Jurkat, Clone E6-1 (cell line): ENCODE results near the gene SPECC1L.
"Not testable (repeated sequence)": the region's sequence is repeated elsewhere in the genome, so short reads cannot be mapped to it uniquely, and the experiment has no call there.

Experiments used
- DNase-seq: peaks from one replicate; pipeline ENCODE4 v3.0.0-alpha.2; 2011; ENCODE audit warnings: low read depth, low spot score
- H3K4me3 ChIP-seq: 2 replicates; pipeline ENCODE4 v1.5.1; 2011; ENCODE audit warnings: mild to moderate bottlenecking, low read length, control low read depth, moderate library complexity

The SPECC1L gene

GRCh38 chr22:24273031-24273430, 2.4 kb downstream of the SPECC1L start:
- not testable (repeated sequence) for H3K4me3 ChIP-seq, DNase-seq

GRCh38 chr22:24273906-24274305, 3.3 kb downstream of the SPECC1L start:
- not testable (repeated sequence) for H3K4me3 ChIP-seq

GRCh38 chr22:24274696-24275405, 4.2 kb downstream of the SPECC1L start:
- DNase-seq, H3K4me3 ChIP-seq: not testable (repeated sequence)

More at GRCh38 chr22:24273906-24274305, 3.3 kb downstream of the SPECC1L start:
- DNase-seq: not testable (repeated sequence)

GRCh38 chr22:24280363-24280762, 9.7 kb downstream of the SPECC1L start:
- H3K4me3 ChIP-seq, DNase-seq: not testable (repeated sequence)

- no peak overlapping the region for H3K4me3 ChIP-seq
- DNase-seq: no peak
Observed at GRCh38 chr22:24282401-24282800, 11.8 kb downstream of the SPECC1L start.

GRCh38 chr22:24284747-24285203, 14.1 kb downstream of the SPECC1L start:
- peak; percentile 54 for DNase-seq
- H3K4me3 ChIP-seq: no peak overlapping the region

- H3K4me3 ChIP-seq: no peak overlapping the region
- DNase-seq: peak; percentile 57
Observed at GRCh38 chr22:24285245-24285644, 14.6 kb downstream of the SPECC1L start.

- DNase-seq, H3K4me3 ChIP-seq: not testable (repeated sequence)
Observed at GRCh38 chr22:24287212-24287611, 16.6 kb downstream of the SPECC1L start.

GRCh38 chr22:24287801-24288200, 17.2 kb downstream of the SPECC1L start:
- not testable (repeated sequence) for DNase-seq, H3K4me3 ChIP-seq

- H3K4me3 ChIP-seq: no peak overlapping the region
- no peak for DNase-seq
Observed at GRCh38 chr22:24289114-24289513, 18.5 kb downstream of the SPECC1L start.

GRCh38 chr22:24289741-24290163, 19.1 kb downstream of the SPECC1L start:
- no peak overlapping the region for H3K4me3 ChIP-seq
- no peak for DNase-seq

- no peak for DNase-seq
- H3K4me3 ChIP-seq: no peak overlapping the region
Observed at GRCh38 chr22:24290459-24290858, 19.8 kb downstream of the SPECC1L start.

GRCh38 chr22:24291515-24292201, 21.0 kb downstream of the SPECC1L start:
- no peak overlapping the region for H3K4me3 ChIP-seq
- DNase-seq: no peak

GRCh38 chr22:24292202-24292830, 21.7 kb downstream of the SPECC1L start:
- not testable (repeated sequence) for DNase-seq, H3K4me3 ChIP-seq

- not testable (repeated sequence) for DNase-seq, H3K4me3 ChIP-seq
Observed at GRCh38 chr22:24294913-24295312, 24.3 kb downstream of the SPECC1L start.

- H3K4me3 ChIP-seq, DNase-seq: not testable (repeated sequence)
Observed at GRCh38 chr22:24298497-24299155, 28.0 kb downstream of the SPECC1L start.

GRCh38 chr22:24300522-24300921, 29.9 kb downstream of the SPECC1L start:
- DNase-seq, H3K4me3 ChIP-seq: not testable (repeated sequence)

GRCh38 chr22:24302591-24302990, 32.0 kb downstream of the SPECC1L start:
- no peak for DNase-seq
- H3K4me3 ChIP-seq: no peak overlapping the region

- H3K4me3 ChIP-seq: no peak overlapping the region
- no peak for DNase-seq
Observed at GRCh38 chr22:24303007-24303406, 32.4 kb downstream of the SPECC1L start.
